Measurements from ENCODE around the gene TRIM41. TPM values are rescaled to one million over a fixed set of nuclear protein-coding genes. Genes with fewer than 3 reads are reported as not detected.

The TRIM41 gene
- total and polyA plus RNA-seq, 9 of the 15 experiments (the other 6 are each of a cell fraction or from before 2014, with no cell fraction given), result 1.8 to 47.6 (median 20.9) TPM

GRCh38 chr5:181246276-181247049 is 23.4 kb downstream of the TRIM41 start (continued):
- TF ChIP-seq ZKSCAN3 (CRISPR knock-in tag; IDR thresholded peaks at IDR 0.05), result no peak
- TF ChIP-seq GTF3C2 (IDR thresholded peaks at IDR 0.05; ENCODE audit: borderline replicate concordance, extremely low read depth, insufficient read length), result no peak
- no peak for TF ChIP-seq ZNF431 (CRISPR knock-in tag; IDR thresholded peaks at IDR 0.05)
- no peak for TF ChIP-seq ZNF146 (CRISPR knock-in tag; IDR thresholded peaks at IDR 0.05; ENCODE audit: unreplicated experiment)
- TF ChIP-seq SIX5 (IDR thresholded peaks at IDR 0.05; ENCODE audit: borderline replicate concordance in 1 of 2, insufficient read depth in 1 of 2, low read depth in 1 of 2, low read length in 2 of 2), result no peak
- no peak for TF ChIP-seq TCFL5 (CRISPR knock-in tag; conservative IDR thresholded peaks at IDR 0.05)
- no peak for TF ChIP-seq E2F1 (CRISPR knock-in tag; IDR thresholded peaks at IDR 0.05)
- TF ChIP-seq NFIX (CRISPR knock-in tag; IDR thresholded peaks at IDR 0.05; ENCODE audit: low read depth), result no peak
- TF ChIP-seq POLR2B (IDR thresholded peaks at IDR 0.05; ENCODE audit: low read depth, partially characterized antibody), result peak; percentile 69
- 0 out of 2 replicates have a peak, but pooled peaks have one; percentile 6 for TF ChIP-seq ZBTB7A (IDR thresholded peaks at IDR 0.05; ENCODE audit: borderline replicate concordance, control insufficient read depth, low read depth, low read length)
- no peak for TF ChIP-seq ZBTB8A (IDR thresholded peaks at IDR 0.05; ENCODE audit: partially characterized antibody)
- TF ChIP-seq TAF7 (tag; IDR thresholded peaks at IDR 0.05), result peak; percentile 80; the same call in 1 of the 2 replicates
- TF ChIP-seq SRSF1 (IDR thresholded peaks at IDR 0.05; ENCODE audit: low read depth, low read length), result no peak
- TF ChIP-seq ZNF184 (CRISPR knock-in tag; IDR thresholded peaks at IDR 0.05), result no peak
- peak; percentile 50; the same call in 1 of the 2 replicates for TF ChIP-seq ELF4 (CRISPR knock-in tag; IDR thresholded peaks at IDR 0.05)
- peak; percentile 54; the same call in 1 of the 2 replicates for TF ChIP-seq HNRNPL (IDR thresholded peaks at IDR 0.05; ENCODE audit: low read depth, low read length)
- no peak for TF ChIP-seq ZBTB34 (CRISPR knock-in tag; IDR thresholded peaks at IDR 0.05)
- no peak for TF ChIP-seq ZFP1 (CRISPR knock-in tag; IDR thresholded peaks at IDR 0.05)
- no peak for TF ChIP-seq ZBTB33 (CRISPR knock-in tag; IDR thresholded peaks at IDR 0.05)

All from K562 (cell line).